ENCODE results near the gene TRAPPC1. TPM values are rescaled to one million over a fixed set of nuclear protein-coding genes. Genes with fewer than 3 reads are reported as not detected.

The TRAPPC1 gene
- total and polyA plus RNA-seq, 2 of the 4 experiments (the other 2 are of a cell fraction) = 50.4 to 303 TPM

DNA sequence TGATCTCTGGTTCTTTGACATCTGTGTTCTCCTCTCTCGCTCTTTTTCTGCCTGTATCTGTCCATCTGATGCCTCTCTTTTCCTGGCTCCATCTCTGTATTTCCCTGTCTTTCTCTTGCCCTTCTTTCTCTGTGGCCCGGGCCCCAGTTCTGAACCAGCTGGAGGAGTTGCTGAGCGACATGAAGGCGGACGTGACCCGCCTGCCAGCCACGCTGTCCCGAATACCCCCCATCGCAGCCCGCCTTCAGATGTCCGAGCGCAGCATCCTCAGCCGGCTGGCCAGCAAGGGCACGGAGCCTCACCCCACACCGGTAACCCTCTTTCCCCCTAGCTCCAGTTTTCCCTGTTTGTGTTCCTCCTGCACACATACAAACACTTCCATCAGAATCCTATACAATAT is 21.5 kb downstream of the TRAPPC1 start:
- H2AK9ac ChIP-seq (replicated peaks; ENCODE audit: low read depth, low read length, poor library complexity) = no peak overlapping the region
- no peak overlapping the region for H3K18ac ChIP-seq (ENCODE audit: low read depth, low read length)
- WGBS, 2 experiments (ENCODE audit: extremely low coverage in 2 of 2, insufficient read length in 1 of 2) = 94% methylated on average over 11 of the region's 15 CpGs; no CpG with 5 or more reads in 1 of the 2 experiments
- H2BK20ac ChIP-seq (ENCODE audit: low read depth, low read length) = no peak overlapping the region
- no peak overlapping the region for H3K56ac ChIP-seq (ENCODE audit: extremely low read depth, insufficient read depth, low read length)
- no peaks in the 10 kb centered on the region for H3K9me3 ChIP-seq (ENCODE audit: control insufficient read depth, insufficient read depth, low read length)
- ATAC-seq (ENCODE audit: low read depth) (no peak), DNase-seq (no peak)
- no peak overlapping the region for H4K8ac ChIP-seq (ENCODE audit: low read depth in 2 of 2, low read length in 2 of 2)
- H3K4me2 ChIP-seq (ENCODE audit: low read depth, low read length) = no peak overlapping the region
- H3K14ac ChIP-seq (replicated peaks; ENCODE audit: low read depth, low read length) = no peak overlapping the region
- H3K4ac ChIP-seq (ENCODE audit: low read depth, low read length) = no peak overlapping the region
- H3K27ac ChIP-seq (ENCODE audit: insufficient read depth, low read length) = no peak overlapping the region
- in situ Hi-C loops (cut with MboI; ENCODE audit: low sequenced_read_pairs) = loop anchor here (5.0 to 10.0 kb wide), 2 partner anchors 77 to 135 kb away; no protein-coding TSS in a partner anchor
- H2BK120ac ChIP-seq (ENCODE audit: low read depth, low read length) = no peak overlapping the region
- H3K23ac ChIP-seq (ENCODE audit: low read depth, low read length) = no peak overlapping the region
- H3K9ac ChIP-seq (ENCODE audit: low read depth, low read length) = no peak overlapping the region
- H3K36me3 ChIP-seq (ENCODE audit: control insufficient read depth, insufficient read depth, low read length) = peaks cover 67% of the 10 kb centered on the region
- H3K79me1 ChIP-seq (ENCODE audit: low read depth in 1 of 2, low read length in 2 of 2) = no peaks in the 10 kb centered on the region; a peak in 1 of 4 replicates
- CTCF ChIA-PET = interaction anchor here (1.2 kb wide), 1 partner anchor 9 kb away, joined by 3 read pairs; no protein-coding TSS in a partner anchor
- H3K9me1 ChIP-seq (ENCODE audit: insufficient read depth, low read length) = no peaks in the 10 kb centered on the region
- H4K20me1 ChIP-seq (ENCODE audit: insufficient read depth, low read length) = peaks cover 2% of the 10 kb centered on the region; the same call in 1 of the 2 replicates
- H4K5ac ChIP-seq (ENCODE audit: low read depth, low read length) = no peak overlapping the region
- H2BK15ac ChIP-seq (ENCODE audit: low read depth, low read length) = no peak overlapping the region
- TF ChIP-seq POLR2A (IDR thresholded peaks at IDR 0.05; ENCODE audit: low read depth, low read length) = no peak
- no peak for TF ChIP-seq SMC3 (IDR thresholded peaks at IDR 0.05; ENCODE audit: low read depth, low read length)
- TF ChIP-seq RFX5 (IDR thresholded peaks at IDR 0.05; ENCODE audit: low read depth, low read length) = no peak
- no peak for TF ChIP-seq CHD1 (IDR thresholded peaks at IDR 0.05; ENCODE audit: low read depth, low read length)
- no peak for TF ChIP-seq BHLHE40 (IDR thresholded peaks at IDR 0.05; ENCODE audit: low read depth, low read length)
- TF ChIP-seq, protein P1, sequence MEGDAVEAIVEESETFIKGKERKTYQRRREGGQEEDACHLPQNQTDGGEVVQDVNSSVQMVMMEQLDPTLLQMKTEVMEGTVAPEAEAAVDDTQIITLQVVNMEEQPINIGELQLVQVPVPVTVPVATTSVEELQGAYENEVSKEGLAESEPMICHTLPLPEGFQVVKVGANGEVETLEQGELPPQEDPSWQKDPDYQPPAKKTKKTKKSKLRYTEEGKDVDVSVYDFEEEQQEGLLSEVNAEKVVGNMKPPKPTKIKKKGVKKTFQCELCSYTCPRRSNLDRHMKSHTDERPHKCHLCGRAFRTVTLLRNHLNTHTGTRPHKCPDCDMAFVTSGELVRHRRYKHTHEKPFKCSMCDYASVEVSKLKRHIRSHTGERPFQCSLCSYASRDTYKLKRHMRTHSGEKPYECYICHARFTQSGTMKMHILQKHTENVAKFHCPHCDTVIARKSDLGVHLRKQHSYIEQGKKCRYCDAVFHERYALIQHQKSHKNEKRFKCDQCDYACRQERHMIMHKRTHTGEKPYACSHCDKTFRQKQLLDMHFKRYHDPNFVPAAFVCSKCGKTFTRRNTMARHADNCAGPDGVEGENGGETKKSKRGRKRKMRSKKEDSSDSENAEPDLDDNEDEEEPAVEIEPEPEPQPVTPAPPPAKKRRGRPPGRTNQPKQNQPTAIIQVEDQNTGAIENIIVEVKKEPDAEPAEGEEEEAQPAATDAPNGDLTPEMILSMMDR (conservative IDR thresholded peaks at IDR 0.05; ENCODE audit: low read depth, low read length) = no peak
- no peak for TF ChIP-seq RAD21 (IDR thresholded peaks at IDR 0.05; ENCODE audit: low read length)
- TF ChIP-seq MAZ (IDR thresholded peaks at IDR 0.05; ENCODE audit: borderline replicate concordance, low read depth, low read length) = no peak
- TF ChIP-seq CEBPB (IDR thresholded peaks at IDR 0.05; ENCODE audit: low read depth, low read length) = no peak
- TF ChIP-seq NFE2L2 (IDR thresholded peaks at IDR 0.05; ENCODE audit: low read depth, low read length) = no peak
- TF ChIP-seq, protein P2, sequence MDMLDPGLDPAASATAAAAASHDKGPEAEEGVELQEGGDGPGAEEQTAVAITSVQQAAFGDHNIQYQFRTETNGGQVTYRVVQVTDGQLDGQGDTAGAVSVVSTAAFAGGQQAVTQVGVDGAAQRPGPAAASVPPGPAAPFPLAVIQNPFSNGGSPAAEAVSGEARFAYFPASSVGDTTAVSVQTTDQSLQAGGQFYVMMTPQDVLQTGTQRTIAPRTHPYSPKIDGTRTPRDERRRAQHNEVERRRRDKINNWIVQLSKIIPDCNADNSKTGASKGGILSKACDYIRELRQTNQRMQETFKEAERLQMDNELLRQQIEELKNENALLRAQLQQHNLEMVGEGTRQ (IDR thresholded peaks at IDR 0.05; ENCODE audit: low read depth, low read length) = no peak
- no peak for TF ChIP-seq MXI1 (IDR thresholded peaks at IDR 0.05; ENCODE audit: borderline replicate concordance, low read depth, low read length)
- TF ChIP-seq FOS (IDR thresholded peaks at IDR 0.05; ENCODE audit: low read depth, low read length) = no peak
- no peak for TF ChIP-seq MAFK (IDR thresholded peaks at IDR 0.05; ENCODE audit: low read depth, low read length)
- TF ChIP-seq RCOR1 (IDR thresholded peaks at IDR 0.05; ENCODE audit: insufficient replicate concordance, low read length) = no peak
- TF ChIP-seq, protein P3, sequence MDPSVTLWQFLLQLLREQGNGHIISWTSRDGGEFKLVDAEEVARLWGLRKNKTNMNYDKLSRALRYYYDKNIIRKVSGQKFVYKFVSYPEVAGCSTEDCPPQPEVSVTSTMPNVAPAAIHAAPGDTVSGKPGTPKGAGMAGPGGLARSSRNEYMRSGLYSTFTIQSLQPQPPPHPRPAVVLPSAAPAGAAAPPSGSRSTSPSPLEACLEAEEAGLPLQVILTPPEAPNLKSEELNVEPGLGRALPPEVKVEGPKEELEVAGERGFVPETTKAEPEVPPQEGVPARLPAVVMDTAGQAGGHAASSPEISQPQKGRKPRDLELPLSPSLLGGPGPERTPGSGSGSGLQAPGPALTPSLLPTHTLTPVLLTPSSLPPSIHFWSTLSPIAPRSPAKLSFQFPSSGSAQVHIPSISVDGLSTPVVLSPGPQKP (IDR thresholded peaks at IDR 0.05; ENCODE audit: borderline replicate concordance, low read depth, low read length) = no peak
- dilution Hi-C loops (cut with HindIII; ENCODE audit: low sequenced_read_pairs, unreplicated experiment) = no loop called here
- no peak overlapping the region for H2AK5ac ChIP-seq (ENCODE audit: low read depth, low read length)
- no peak overlapping the region for H4K91ac ChIP-seq (ENCODE audit: insufficient read depth, low read depth, low read length)
- POLR2A ChIA-PET (ENCODE audit: unreplicated experiment) = interaction anchor here (0.6 kb wide), 1 partner anchor 26 kb away, joined by 5 read pairs; no protein-coding TSS in a partner anchor
- H2AFZ ChIP-seq (replicated peaks; ENCODE audit: low read length, poor library complexity) = no peak overlapping the region
- BruUV-seq (replicated peaks) = no TSS peak
- intact Hi-C loops (cut with micrococcal nuclease) = no loop called here
- H3K27me3 ChIP-seq (ENCODE audit: control insufficient read depth, insufficient read depth, low read length) = no peaks in the 10 kb centered on the region
- no peak overlapping the region for H2BK5ac ChIP-seq (ENCODE audit: low read depth, low read length, poor library complexity, severe bottlenecking)
- H3K4me1 ChIP-seq (ENCODE audit: control insufficient read depth, insufficient read depth, low read length) = peaks cover 2% of the 10 kb centered on the region; the same call in 1 of the 2 replicates
- H3K4me3 ChIP-seq (ENCODE audit: insufficient read depth, low read depth, low read length) = no peak overlapping the region

Data from IMR-90 (cell line).